ENCODE data around the gene DENND6B.

The DENND6B gene

GRCh38 chr22:50357756-50358155, 30.9 kb upstream of the DENND6B start:
- 87 to 88% methylated on average over 10 of the region's 10 CpGs for WGBS, 2 experiments
- no peaks in the 10 kb centered on the region for H3K27me3 ChIP-seq (ENCODE audit: control insufficient read depth, insufficient read depth, low read length, poor library complexity, severe bottlenecking)
- no peak overlapping the region for H3K27ac ChIP-seq (ENCODE audit: insufficient read depth, low read depth, low read length, poor library complexity, severe bottlenecking)
- H3K9me3 ChIP-seq (ENCODE audit: control insufficient read depth, low read length) = no peaks in the 10 kb centered on the region
- no peaks in the 10 kb centered on the region for H3K36me3 ChIP-seq (ENCODE audit: control insufficient read depth, insufficient read depth, low read length)
- no peaks in the 10 kb centered on the region for H3K4me1 ChIP-seq (ENCODE audit: control insufficient read depth, insufficient read depth, low read length)
- H3K4me3 ChIP-seq (ENCODE audit: insufficient read depth, low read depth, low read length) = no peak overlapping the region

DNA sequence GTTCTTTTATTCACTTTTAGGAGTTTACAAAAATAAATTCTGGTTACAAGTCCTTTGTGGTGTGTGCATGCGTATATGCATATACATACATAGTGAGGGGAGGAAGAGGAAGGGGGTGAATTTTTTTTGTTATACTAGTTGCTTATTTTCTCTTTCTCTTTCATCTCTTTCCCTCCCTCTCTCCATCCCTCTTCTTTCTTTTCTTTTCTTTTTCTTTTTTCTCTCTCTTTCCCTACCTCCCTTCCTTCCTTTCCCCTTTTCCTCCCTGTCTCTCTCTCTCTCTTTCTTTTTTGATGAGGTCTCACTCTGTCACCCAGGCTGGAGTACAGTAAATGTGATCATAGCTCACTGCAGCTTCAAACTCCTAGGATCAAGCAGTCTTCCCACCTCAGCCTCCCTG, 30.4 kb upstream of the DENND6B start:
- Histone ChIP-seq H3K9me3 (ENCODE audit: control insufficient read depth, low read length) (no peaks in the 10 kb centered on the region), H3K36me3 (ENCODE audit: control insufficient read depth, insufficient read depth, low read length) (no peaks in the 10 kb centered on the region), H3K27ac (ENCODE audit: insufficient read depth, low read depth, low read length, poor library complexity, severe bottlenecking) (no peak overlapping the region), H3K4me3 (ENCODE audit: insufficient read depth, low read depth, low read length) (no peak overlapping the region), H3K27me3 (ENCODE audit: control insufficient read depth, insufficient read depth, low read length, poor library complexity, severe bottlenecking) (no peaks in the 10 kb centered on the region), H3K4me1 (ENCODE audit: control insufficient read depth, insufficient read depth, low read length) (no peaks in the 10 kb centered on the region)
- WGBS, 2 experiments = no CpG with 5 or more reads among the region's 1 CpG

DNA sequence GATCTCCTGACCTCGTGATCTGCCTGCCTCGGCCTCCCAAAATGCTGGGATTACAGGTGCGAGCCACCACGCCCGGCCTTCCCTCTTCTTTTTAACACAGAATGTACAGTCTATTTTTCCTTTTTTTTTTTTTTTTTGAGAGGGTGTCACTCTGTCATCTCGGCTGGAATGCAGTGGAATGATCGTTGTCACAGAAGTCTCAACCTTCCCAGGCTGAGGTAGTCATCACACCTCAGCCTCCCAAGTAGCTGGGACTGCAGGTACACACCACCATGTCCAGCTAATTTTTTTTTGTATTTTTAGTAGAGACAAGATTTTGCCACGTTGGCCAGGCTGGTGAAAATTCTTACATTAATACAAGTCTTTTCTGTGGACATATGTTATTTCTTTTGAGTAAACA, 29.4 kb upstream of the DENND6B start:
- H3K27ac ChIP-seq (ENCODE audit: insufficient read depth, low read depth, low read length, poor library complexity, severe bottlenecking) = no peak overlapping the region
- H3K9me3 ChIP-seq (ENCODE audit: control insufficient read depth, low read length) = no peaks in the 10 kb centered on the region
- H3K4me3 ChIP-seq (ENCODE audit: insufficient read depth, low read depth, low read length) = no peak overlapping the region
- 93 to 97% methylated on average over 8 of the region's 8 CpGs for WGBS, 2 experiments
- H3K4me1 ChIP-seq (ENCODE audit: control insufficient read depth, insufficient read depth, low read length) = no peaks in the 10 kb centered on the region
- no peaks in the 10 kb centered on the region for H3K36me3 ChIP-seq (ENCODE audit: control insufficient read depth, insufficient read depth, low read length)
- H3K27me3 ChIP-seq (ENCODE audit: control insufficient read depth, insufficient read depth, low read length, poor library complexity, severe bottlenecking) = no peaks in the 10 kb centered on the region

GRCh38 chr22:50348058-50348457, 21.2 kb upstream of the DENND6B start:
- Histone ChIP-seq H3K27me3 (ENCODE audit: control insufficient read depth, insufficient read depth, low read length, poor library complexity, severe bottlenecking) (no peaks in the 10 kb centered on the region), H3K36me3 (ENCODE audit: control insufficient read depth, insufficient read depth, low read length) (no peaks in the 10 kb centered on the region), H3K9me3 (ENCODE audit: control insufficient read depth, low read length) (no peaks in the 10 kb centered on the region), H3K4me1 (ENCODE audit: control insufficient read depth, insufficient read depth, low read length) (no peaks in the 10 kb centered on the region), H3K27ac (ENCODE audit: insufficient read depth, low read depth, low read length, poor library complexity, severe bottlenecking) (no peak overlapping the region), H3K4me3 (ENCODE audit: insufficient read depth, low read depth, low read length) (no peak overlapping the region)
- 87 to 94% methylated on average over 2 of the region's 2 CpGs for whole genome bisulfite sequencing, 2 experiments

GRCh38 chr22:50347157-50347556, 20.3 kb upstream of the DENND6B start:
- no peak overlapping the region for H3K4me3 ChIP-seq (ENCODE audit: insufficient read depth, low read depth, low read length)
- no peaks in the 10 kb centered on the region for H3K4me1 ChIP-seq (ENCODE audit: control insufficient read depth, insufficient read depth, low read length)
- no peaks in the 10 kb centered on the region for H3K36me3 ChIP-seq (ENCODE audit: control insufficient read depth, insufficient read depth, low read length)
- WGBS, 2 experiments = 89 to 91% methylated on average over 8 of the region's 8 CpGs
- H3K27me3 ChIP-seq (ENCODE audit: control insufficient read depth, insufficient read depth, low read length, poor library complexity, severe bottlenecking) = no peaks in the 10 kb centered on the region
- no peaks in the 10 kb centered on the region for H3K9me3 ChIP-seq (ENCODE audit: control insufficient read depth, low read length)
- H3K27ac ChIP-seq (ENCODE audit: insufficient read depth, low read depth, low read length, poor library complexity, severe bottlenecking) = no peak overlapping the region

DNA sequence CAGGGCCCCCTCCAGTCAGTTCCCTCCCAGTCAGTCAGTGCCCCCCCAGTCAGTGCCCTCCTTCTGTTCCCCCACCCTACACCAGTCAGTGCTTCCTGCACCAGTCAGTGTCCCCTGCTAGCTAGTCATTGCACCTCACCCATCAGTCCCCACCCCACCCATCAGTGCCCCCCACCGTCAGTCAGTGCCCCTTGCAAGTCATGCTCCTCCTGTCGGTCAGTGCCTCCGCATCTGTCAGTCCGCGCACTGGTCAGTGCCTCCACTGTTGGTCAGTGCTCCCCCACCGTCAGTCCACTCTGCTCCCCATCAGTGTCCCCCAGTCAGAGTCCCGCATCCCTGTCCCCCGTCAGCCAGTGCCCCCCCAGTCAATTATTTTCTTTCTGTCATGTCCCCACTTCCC, 19.7 kb upstream of the DENND6B start:
- Histone ChIP-seq H3K4me3 (ENCODE audit: insufficient read depth, low read depth, low read length) (no peak overlapping the region), H3K36me3 (ENCODE audit: control insufficient read depth, insufficient read depth, low read length) (no peaks in the 10 kb centered on the region), H3K27ac (ENCODE audit: insufficient read depth, low read depth, low read length, poor library complexity, severe bottlenecking) (no peak overlapping the region), H3K27me3 (ENCODE audit: control insufficient read depth, insufficient read depth, low read length, poor library complexity, severe bottlenecking) (no peaks in the 10 kb centered on the region), H3K9me3 (ENCODE audit: control insufficient read depth, low read length) (no peaks in the 10 kb centered on the region), H3K4me1 (ENCODE audit: control insufficient read depth, insufficient read depth, low read length) (no peaks in the 10 kb centered on the region)
- WGBS, 2 experiments = 76 to 80% methylated on average over 8 of the region's 8 CpGs

GRCh38 chr22:50343541-50343935, 16.7 kb upstream of the DENND6B start:
- 0 to 1% methylated on average over 7 of the region's 9 CpGs for WGBS, 2 experiments
- no peak overlapping the region for H3K27ac ChIP-seq (ENCODE audit: insufficient read depth, low read depth, low read length, poor library complexity, severe bottlenecking)

GRCh38 chr22:50342651-50343540, 16.1 kb upstream of the DENND6B start, which contains the start of gene PPP6R2:
PPP6R2 (plus strand) TSS chr22:50343327; CDS start chr22:50393909, 50,582 bp downstream.
- Histone ChIP-seq H3K27ac (ENCODE audit: insufficient read depth, low read depth, low read length, poor library complexity, severe bottlenecking) (peak within 1 kb of the TSS; percentile 87), H3K4me3 (ENCODE audit: insufficient read depth, low read depth, low read length) (peak within 1 kb of the TSS; percentile 68), H3K4me1 (ENCODE audit: control insufficient read depth, insufficient read depth, low read length) (no peaks in the 10 kb centered on the region), H3K27me3 (ENCODE audit: control insufficient read depth, insufficient read depth, low read length, poor library complexity, severe bottlenecking) (no peaks in the 10 kb centered on the region), H3K9me3 (ENCODE audit: control insufficient read depth, low read length) (no peaks in the 10 kb centered on the region), H3K36me3 (ENCODE audit: control insufficient read depth, insufficient read depth, low read length) (no peaks in the 10 kb centered on the region)
- 0% methylated on average over 85 to 86 of the region's 87 CpGs for WGBS, 2 experiments

More at GRCh38 chr22:50343541-50343935, 16.7 kb upstream of the DENND6B start:
- Histone ChIP-seq H3K4me1 (ENCODE audit: control insufficient read depth, insufficient read depth, low read length) (no peaks in the 10 kb centered on the region), H3K36me3 (ENCODE audit: control insufficient read depth, insufficient read depth, low read length) (no peaks in the 10 kb centered on the region), H3K27me3 (ENCODE audit: control insufficient read depth, insufficient read depth, low read length, poor library complexity, severe bottlenecking) (no peaks in the 10 kb centered on the region), H3K9me3 (ENCODE audit: control insufficient read depth, low read length) (no peaks in the 10 kb centered on the region), H3K4me3 (ENCODE audit: insufficient read depth, low read depth, low read length) (peak overlapping the region; percentile 68)

DNA sequence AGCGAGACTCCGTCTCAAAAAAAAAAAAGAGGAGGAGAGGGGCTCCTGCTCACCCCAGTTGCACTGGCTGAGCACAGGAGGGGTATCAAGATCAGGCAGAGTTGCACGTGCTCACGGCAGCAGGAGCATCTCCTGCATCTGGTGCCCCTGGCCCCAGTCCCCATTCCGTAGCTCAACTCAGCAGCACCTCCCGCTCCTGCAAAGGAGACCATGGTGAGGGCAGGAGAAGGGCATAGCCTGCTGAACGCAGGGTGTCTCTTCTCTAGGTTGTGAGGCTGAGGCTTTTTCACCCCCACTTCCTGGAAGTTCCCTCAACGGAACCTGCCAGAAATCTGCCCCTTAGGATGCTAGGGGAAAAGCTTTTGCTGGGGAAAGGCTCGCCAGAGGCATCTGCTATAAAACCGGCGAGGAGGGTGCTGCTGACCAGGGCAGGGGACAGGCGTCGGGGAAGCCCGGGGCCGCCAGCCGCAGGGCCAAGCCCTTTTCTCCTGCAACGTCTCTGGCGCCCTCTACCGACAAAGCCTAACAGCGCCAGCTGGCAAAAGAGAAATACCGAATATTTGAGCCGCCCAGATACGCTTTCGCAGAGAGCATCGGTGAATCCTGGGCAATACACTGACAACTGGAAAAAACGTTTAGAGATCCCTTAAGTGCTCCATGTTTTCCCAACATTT, 15.3 kb upstream of the DENND6B start:
- Histone ChIP-seq H3K27me3 (ENCODE audit: control insufficient read depth, insufficient read depth, low read length, poor library complexity, severe bottlenecking) (no peaks in the 10 kb centered on the region), H3K4me3 (ENCODE audit: insufficient read depth, low read depth, low read length) (peak overlapping the region; percentile 68), H3K4me1 (ENCODE audit: control insufficient read depth, insufficient read depth, low read length) (no peaks in the 10 kb centered on the region), H3K36me3 (ENCODE audit: control insufficient read depth, insufficient read depth, low read length) (no peaks in the 10 kb centered on the region), H3K27ac (ENCODE audit: insufficient read depth, low read depth, low read length, poor library complexity, severe bottlenecking) (peak overlapping the region; percentile 87), H3K9me3 (ENCODE audit: control insufficient read depth, low read length) (no peaks in the 10 kb centered on the region)
- WGBS, 2 experiments = 14% methylated on average over 26 of the region's 26 CpGs
